Kidney (tissue), 14 donors: ENCODE measurements around the gene TMEM14A. TPM values are rescaled to one million over a fixed set of nuclear protein-coding genes. Genes with fewer than 3 reads are reported as not detected.

Source experiments
- DNase-seq, 5 donors: peaks; one replicate each; pipeline ENCODE4 v3.0.0-alpha.2; 2013 to 2020
- FAIRE-seq: peaks from 2 replicates; lab custom pipeline; 2012; peaks lifted over from hg19 to GRCh38; lab: Jason Lieb, UNC
- H3K27ac ChIP-seq, 2 donors: one replicate each; pipeline ENCODE4 v1.7.0; 2013; ENCODE audit warnings: low read depth in 2 of 2, low read length in 2 of 2, inconsistent platforms in 1 of 2
- H3K27me3 ChIP-seq: one replicate; pipeline ENCODE4 v1.7.1; 2013; ENCODE audit warnings: low read length, inconsistent platforms; ENCODE audit not compliant: control insufficient read depth, insufficient read depth
- H3K36me3 ChIP-seq, 3 donors: one replicate each; pipeline versions ENCODE4 v1.7.0 to v1.7.1; 2013; ENCODE audit warnings: low read length in 3 of 3, control low read depth in 1 of 3, inconsistent platforms in 1 of 3; ENCODE audit not compliant: insufficient read depth in 3 of 3, control insufficient read depth in 2 of 3
- H3K4me1 ChIP-seq, 3 donors: one replicate each; pipeline versions ENCODE4 v1.7.0 to v1.7.1; 2013; ENCODE audit warnings: low read length in 3 of 3, inconsistent platforms in 1 of 3, low read depth in 1 of 3; ENCODE audit not compliant: control insufficient read depth in 2 of 3, insufficient read depth in 2 of 3
- H3K4me3 ChIP-seq, 3 donors: one replicate each; pipeline versions ENCODE4 v1.7.0 to v1.8.1; 2013; ENCODE audit warnings: low read length in 3 of 3, control low read depth in 1 of 3, inconsistent platforms in 1 of 3
- H3K9ac ChIP-seq, 3 donors: one replicate each; pipeline versions ENCODE4 v1.7.0 to v1.7.1; 2013; ENCODE audit warnings: low read length in 3 of 3, control low read depth in 1 of 3, inconsistent platforms in 1 of 3
- H3K9me3 ChIP-seq, 3 donors: one replicate each; pipeline versions ENCODE4 v1.7.0 to v1.7.1; 2013; ENCODE audit warnings: low read length in 3 of 3, control low read depth in 1 of 3, inconsistent platforms in 1 of 3; ENCODE audit not compliant: control insufficient read depth in 2 of 3, insufficient read depth in 1 of 3
- CTCF ChIP-seq: IDR thresholded peaks from 3 replicates; pipeline ENCODE4 v1.5.1; 2012; ENCODE audit warnings: mild to moderate bottlenecking, moderate library complexity, borderline replicate concordance; ENCODE audit not compliant: insufficient read depth; ENCODE audit errors: extremely low read depth
- intact Hi-C: fragments of 100-400 bp; cut with DNase I; formaldehyde crosslinking; loops from one replicate; pipeline ENCODE4 v1.11.1; 2022
- polyA plus RNA-seq: library from polyadenylated mRNA; stranded (reverse); fragments of 350-450 nt; fragmentation: Illumina TruSeq; extraction: RNeasy Lipid Tissue Mini Kit (QIAGEN cat#74804); gene quantifications from one replicate; pipeline ENCODE4 v1.2.3, GENCODE V29; 2014; ENCODE audit warnings: low read depth, low replicate concordance; ENCODE audit not compliant: insufficient read depth
- total RNA-seq: library from RNA; stranded (reverse); fragmentation: NEBNext Ultra II Directional; extraction: Animal tissue kit (Norgen Biotek cat#: 25700); gene quantifications from one replicate; pipeline ENCODE4 v1.2.1, GENCODE V29; 2021
- donor health status: control.
- donor health status: control.
- donor health status: control.
- donor health status: control.
- donor health status: control.
- donor health status: DM: yes; HTN: yes; CAD: no.
- donor health status: Normal renal cell carcinoma (clear cell type).

TMEM14A gene
- total and polyA plus RNA-seq, 2 donors from 2014 or later, result 23.8 to 48.8 TPM

GRCh38 chr6:52639493-52639892 lies 31.4 kb upstream of the TMEM14A start:
- DNase-seq (no peak), FAIRE-seq (no peak)
- Histone ChIP-seq H3K4me1 (peaks cover 0 to 6% (median 0%) of the 10 kb centered on the region in 3 donors), H3K9ac (no peak overlapping the region), H3K9me3 (no peaks in the 10 kb centered on the region), H3K36me3 (no peaks in the 10 kb centered on the region), H3K27me3 (no peaks in the 10 kb centered on the region), H3K27ac (no peak overlapping the region), H3K4me3 (no peak overlapping the region)
- TF ChIP-seq CTCF, result no peak
- intact Hi-C loops, result no loop called here

GRCh38 chr6:52640170-52640569 lies 30.7 kb upstream of the TMEM14A start:
- H3K9me3 ChIP-seq, result no peaks in the 10 kb centered on the region
- H3K4me3 ChIP-seq, result no peak overlapping the region
- no peak for TF ChIP-seq CTCF
- H3K4me1 ChIP-seq, result peaks cover 0 to 6% (median 0%) of the 10 kb centered on the region in 3 donors
- FAIRE-seq (no peak), DNase-seq (peak in 3 of 5 donors; percentile 14 to 49 (median 37))
- no peak overlapping the region for H3K9ac ChIP-seq
- intact Hi-C loops, result no loop called here
- H3K27ac ChIP-seq, result no peak overlapping the region
- H3K36me3 ChIP-seq, result no peaks in the 10 kb centered on the region
- H3K27me3 ChIP-seq, result no peaks in the 10 kb centered on the region

DNA sequence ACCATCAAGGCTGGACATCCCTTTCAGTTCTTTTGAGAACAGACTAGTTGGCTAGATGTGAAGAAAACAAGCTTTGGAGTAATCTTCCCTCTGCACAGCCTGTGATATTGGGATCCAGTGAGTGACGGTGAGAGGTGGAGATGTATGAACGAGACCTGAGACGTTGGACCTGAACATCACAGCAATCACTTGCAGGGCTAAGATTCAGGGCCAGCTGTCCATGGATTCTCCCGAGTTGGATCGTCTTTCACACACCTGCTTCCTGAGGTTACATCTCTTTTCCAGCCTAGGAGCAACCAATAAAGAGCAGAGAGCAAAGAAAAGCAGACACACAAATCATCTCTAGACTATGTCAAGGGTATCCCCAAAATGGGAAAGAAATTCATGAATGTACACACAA lies 30.0 kb upstream of the TMEM14A start:
- intact Hi-C loops, result no loop called here
- Histone ChIP-seq H3K9ac (no peak overlapping the region), H3K9me3 (no peaks in the 10 kb centered on the region), H3K4me3 (no peak overlapping the region), H3K36me3 (no peaks in the 10 kb centered on the region), H3K4me1 (peaks cover 0 to 6% (median 0%) of the 10 kb centered on the region in 3 donors), H3K27me3 (no peaks in the 10 kb centered on the region), H3K27ac (no peak overlapping the region)
- no peak for TF ChIP-seq CTCF
- FAIRE-seq (no peak), DNase-seq (peak in 1 of 5 donors; percentile 10)

DNA sequence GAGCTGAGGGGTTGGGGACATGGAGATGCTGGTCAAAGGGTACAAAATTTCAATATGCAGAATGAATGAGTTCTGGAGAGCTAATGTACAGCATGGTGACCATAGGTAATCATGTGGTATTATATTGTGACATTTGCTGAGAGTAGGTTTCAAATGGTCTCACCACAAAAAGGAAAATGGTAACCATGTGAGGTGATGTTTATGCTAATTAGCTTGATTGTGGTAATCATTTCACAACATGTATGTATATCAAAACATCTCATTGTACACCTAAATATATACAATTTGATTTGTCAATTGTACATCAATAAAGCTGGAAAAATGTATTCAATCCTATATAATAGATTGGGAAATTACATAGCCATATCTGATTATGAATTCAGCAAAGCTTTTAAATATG lies 29.5 kb upstream of the TMEM14A start:
- intact Hi-C loops, result no loop called here
- Histone ChIP-seq H3K4me1 (peaks cover 0 to 6% (median 0%) of the 10 kb centered on the region in 3 donors), H3K27me3 (no peaks in the 10 kb centered on the region), H3K9me3 (no peaks in the 10 kb centered on the region), H3K27ac (no peak overlapping the region), H3K36me3 (no peaks in the 10 kb centered on the region), H3K9ac (no peak overlapping the region), H3K4me3 (no peak overlapping the region)
- DNase-seq, result no peak
- no peak for FAIRE-seq
- no peak for TF ChIP-seq CTCF
